GM12892 (cell line): ENCODE measurements around the gene SYNPR. TPM values are rescaled to one million over a fixed set of nuclear protein-coding genes. Genes with fewer than 3 reads are reported as not detected.
"Not testable (repeated sequence)": the region's sequence is repeated elsewhere in the genome, so short reads cannot be mapped to it uniquely, and the experiment has no call there.

Source experiments
- DNase-seq: peaks from one replicate; pipeline ENCODE4 v3.0.0; 2011; ENCODE audit not compliant: insufficient read length
- FAIRE-seq: peaks from 2 replicates; lab custom pipeline; 2011; peaks lifted over from hg19 to GRCh38; lab: Jason Lieb, UNC
- POLR2A ChIP-seq: IDR thresholded peaks from 2 replicates; pipeline ENCODE4 v1.6.1; 2011; ENCODE audit warnings: low read depth, low read length, control low read depth
- POLR2AphosphoS5 ChIP-seq: IDR thresholded peaks from 2 replicates; pipeline ENCODE4 v1.6.1; 2011; ENCODE audit warnings: low read depth, low read length, control low read depth
- TAF1 ChIP-seq: IDR thresholded peaks from 2 replicates; pipeline ENCODE4 v1.6.1; 2011; ENCODE audit warnings: low read depth, mild to moderate bottlenecking, control low read depth, low read length, borderline replicate concordance
- polyA plus RNA-seq: library from polyadenylated mRNA; unstranded; fragments of >200 nt; gene quantifications from one replicate; pipeline ENCODE4 v1.2.1, GENCODE V29; 2012; ENCODE audit warnings: missing spikeins, inconsistent platforms; ENCODE audit not compliant: missing spikeins

Gene SYNPR
- not detected for polyA plus RNA-seq

- no peak for TF ChIP-seq POLR2A
- TF ChIP-seq TAF1: no peak
- no peak for TF ChIP-seq POLR2AphosphoS5
- FAIRE-seq (no peak), DNase-seq (no peak)
Observed at GRCh38 chr3:63278171-63279004, at the start of gene SYNPR. Gene SYNPR, plus strand, starts transcription at chr3:63278308.

- no peak for FAIRE-seq
- no peak for DNase-seq
- TF ChIP-seq TAF1 (no peak), POLR2A (no peak), POLR2AphosphoS5 (no peak)
Observed at GRCh38 chr3:63228677-63229076, 49.4 kb upstream of the SYNPR start.

DNA sequence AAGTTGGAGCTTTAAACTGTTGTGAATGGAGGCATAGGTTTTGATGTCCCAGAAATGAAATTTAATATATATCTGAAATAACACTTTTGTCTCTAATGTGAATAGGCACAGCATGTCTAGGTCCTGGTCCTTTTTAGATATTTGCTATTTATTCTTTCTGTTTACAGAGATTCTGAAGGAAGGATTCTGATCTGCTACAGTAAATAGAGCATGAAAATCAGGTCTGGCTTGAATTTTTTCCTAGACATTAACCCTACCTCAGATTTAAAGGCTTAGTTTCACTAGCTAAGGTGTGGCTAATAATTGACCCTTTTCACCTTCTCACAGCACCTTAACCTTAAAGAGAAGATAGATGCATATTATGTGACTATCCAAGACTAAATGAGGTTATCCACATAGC is 48.0 kb upstream of the SYNPR start:
- DNase-seq (no peak), FAIRE-seq (no peak)
- TF ChIP-seq TAF1: no peak
- no peak for TF ChIP-seq POLR2AphosphoS5
- no peak for TF ChIP-seq POLR2A

DNA sequence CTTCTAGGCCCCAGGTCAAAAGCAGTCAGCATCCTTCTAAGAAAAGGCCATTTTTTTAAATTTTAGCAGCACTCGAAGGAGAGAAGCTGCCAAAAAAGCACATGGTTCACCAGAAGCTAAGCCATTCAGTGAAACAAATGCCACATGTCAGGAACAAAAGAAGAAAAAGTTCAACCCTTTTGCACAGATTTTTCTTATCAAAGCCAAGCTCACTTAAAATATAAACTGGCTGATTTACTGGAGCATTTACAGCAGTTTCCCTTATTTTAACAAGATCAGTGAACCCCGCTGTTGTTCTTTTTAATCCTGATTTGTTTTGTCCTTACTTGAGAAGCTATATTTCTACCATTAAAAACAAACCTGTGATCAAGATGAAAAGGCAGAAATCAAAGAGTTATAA is 46.5 kb upstream of the SYNPR start:
- TF ChIP-seq TAF1 (no peak), POLR2AphosphoS5 (no peak), POLR2A (no peak)
- FAIRE-seq: no peak
- DNase-seq: no peak

DNA sequence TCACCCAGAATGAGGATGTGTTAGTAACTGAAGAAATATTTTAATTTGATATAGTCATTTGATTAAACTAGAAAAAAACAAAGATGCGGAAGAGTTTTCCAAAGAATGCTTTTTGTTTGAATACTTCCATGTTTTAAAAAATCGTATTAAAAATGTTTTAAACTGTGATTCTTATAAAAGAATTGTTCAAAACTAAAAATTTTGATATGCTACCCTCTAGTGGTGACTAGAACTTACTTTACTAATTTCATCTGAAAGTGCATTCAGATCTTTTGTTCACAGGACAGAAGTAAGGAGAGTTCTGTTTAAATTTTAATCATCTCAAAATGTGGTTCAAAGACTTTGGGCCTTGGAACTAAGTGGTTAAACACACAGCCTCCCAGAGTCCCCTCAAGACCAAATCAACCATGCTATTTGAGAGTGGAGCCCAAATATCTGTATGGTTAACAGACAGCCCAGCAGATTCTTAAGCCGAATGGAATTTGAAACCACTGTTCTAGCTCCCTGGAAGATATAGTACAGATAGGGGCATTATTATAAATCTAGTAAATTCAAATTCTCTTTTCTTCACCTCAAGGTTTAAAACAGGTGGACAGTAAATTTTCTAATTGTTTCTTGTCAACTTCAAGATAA is 45.2 kb upstream of the SYNPR start:
- DNase-seq: no peak
- FAIRE-seq: no peak
- no peak for TF ChIP-seq POLR2AphosphoS5
- no peak for TF ChIP-seq POLR2A
- TF ChIP-seq TAF1: no peak

- DNase-seq (no peak), FAIRE-seq (no peak)
- TF ChIP-seq TAF1: no peak
- no peak for TF ChIP-seq POLR2A
- TF ChIP-seq POLR2AphosphoS5: no peak
Observed at GRCh38 chr3:63240381-63240902, 37.7 kb upstream of the SYNPR start.

GRCh38 chr3:63242124-63242523 is 36.0 kb upstream of the SYNPR start:
- FAIRE-seq: no peak

DNA sequence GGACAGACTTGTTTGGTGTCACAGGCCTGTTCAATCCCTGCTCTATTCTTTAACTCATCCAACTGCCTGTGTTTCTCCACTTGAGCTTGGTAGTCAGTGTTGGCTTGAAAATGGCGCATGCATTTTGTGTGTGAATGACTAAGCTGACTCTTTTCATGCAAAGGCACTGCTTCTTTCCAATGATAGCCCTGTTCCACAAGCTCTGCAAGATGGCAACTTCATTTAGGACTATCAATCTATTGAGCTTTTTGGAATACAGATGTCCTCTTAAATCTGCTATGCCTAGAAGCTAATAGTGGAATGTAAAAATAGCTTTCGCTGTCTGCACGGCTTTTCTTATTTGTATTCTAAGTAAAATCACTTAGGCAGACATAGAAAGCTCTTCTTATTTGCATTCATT is 33.6 kb upstream of the SYNPR start:
- no peak for DNase-seq
- no peak for TF ChIP-seq TAF1
- no peak for TF ChIP-seq POLR2A
- no peak for TF ChIP-seq POLR2AphosphoS5
- no peak for FAIRE-seq

More at GRCh38 chr3:63242124-63242523, 36.0 kb upstream of the SYNPR start:
- no peak for DNase-seq
- TF ChIP-seq POLR2AphosphoS5 (no peak), TAF1 (no peak), POLR2A (no peak)

DNA sequence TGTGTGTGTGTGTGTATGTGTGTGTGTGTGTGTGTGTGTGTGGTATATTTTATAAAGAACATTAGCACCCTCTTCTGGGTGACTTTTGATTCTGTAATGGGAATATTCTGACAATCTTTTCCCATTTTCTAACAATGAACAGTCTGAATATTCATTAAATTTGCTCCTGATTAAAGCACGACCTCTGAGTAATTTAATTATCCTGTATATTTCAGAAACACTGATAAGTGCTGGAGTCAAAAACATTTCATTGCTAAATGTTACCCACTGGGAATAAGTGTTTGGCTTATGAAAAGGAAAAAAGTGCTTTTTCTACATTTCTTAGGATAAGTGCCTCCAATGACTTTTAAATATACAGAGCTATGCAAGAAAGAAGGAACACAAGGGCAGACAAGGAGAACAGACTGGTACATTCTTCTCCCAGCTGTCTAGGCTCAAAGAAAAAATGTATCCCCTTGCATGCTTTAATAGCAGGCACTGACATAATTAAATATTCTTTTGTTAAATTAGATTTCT is 32.3 kb upstream of the SYNPR start:
- no peak for DNase-seq
- no peak for TF ChIP-seq POLR2AphosphoS5
- TF ChIP-seq TAF1: no peak
- TF ChIP-seq POLR2A: no peak
- no peak for FAIRE-seq

GRCh38 chr3:63248015-63248414 is 30.1 kb upstream of the SYNPR start:
- no peak for FAIRE-seq
- no peak for TF ChIP-seq POLR2A
- TF ChIP-seq TAF1: no peak
- no peak for TF ChIP-seq POLR2AphosphoS5
- DNase-seq: no peak

- DNase-seq (no peak), FAIRE-seq (no peak)
- TF ChIP-seq TAF1: no peak
- no peak for TF ChIP-seq POLR2AphosphoS5
Observed at GRCh38 chr3:63251499-63251898, 26.6 kb upstream of the SYNPR start.

- not testable (repeated sequence) for DNase-seq, FAIRE-seq
Observed at GRCh38 chr3:63255819-63256218, 22.3 kb upstream of the SYNPR start.
